Muscle layer of duodenum (tissue), 2 donors: Measurements from ENCODE around the gene UBE2D1.

Source experiments
- H3K27ac ChIP-seq: one replicate; pipeline ENCODE4 v1.7.0; 2013; ENCODE audit warnings: mild to moderate bottlenecking, low read length
- H3K27me3 ChIP-seq: one replicate; pipeline ENCODE4 v1.7.0; 2013; ENCODE audit warnings: low read depth, mild to moderate bottlenecking, control low read depth, low read length
- H3K36me3 ChIP-seq, 2 donors: one replicate each; pipeline ENCODE4 v1.7.0; 2013; ENCODE audit warnings: low read length in 2 of 2, control low read depth in 1 of 2, mild to moderate bottlenecking in 1 of 2; ENCODE audit not compliant: insufficient read depth in 2 of 2, control insufficient read depth in 1 of 2
- H3K4me1 ChIP-seq, 2 donors: one replicate each; pipeline ENCODE4 v1.7.0; 2013; ENCODE audit warnings: low read length in 2 of 2, mild to moderate bottlenecking in 2 of 2, control low read depth in 1 of 2, moderate library complexity in 1 of 2; ENCODE audit not compliant: insufficient read depth in 2 of 2, control insufficient read depth in 1 of 2
- H3K4me3 ChIP-seq, 2 donors: one replicate each; pipeline ENCODE4 v1.7.0; 2013; ENCODE audit warnings: low read length in 2 of 2, low read depth in 1 of 2, mild to moderate bottlenecking in 1 of 2
- H3K9me3 ChIP-seq, 2 donors: one replicate each; pipeline ENCODE4 v1.7.0; 2013; ENCODE audit warnings: low read length in 2 of 2, control low read depth in 1 of 2, mild to moderate bottlenecking in 1 of 2; ENCODE audit not compliant: control insufficient read depth in 1 of 2
- donor health status: healthy.

UBE2D1 gene

DNA sequence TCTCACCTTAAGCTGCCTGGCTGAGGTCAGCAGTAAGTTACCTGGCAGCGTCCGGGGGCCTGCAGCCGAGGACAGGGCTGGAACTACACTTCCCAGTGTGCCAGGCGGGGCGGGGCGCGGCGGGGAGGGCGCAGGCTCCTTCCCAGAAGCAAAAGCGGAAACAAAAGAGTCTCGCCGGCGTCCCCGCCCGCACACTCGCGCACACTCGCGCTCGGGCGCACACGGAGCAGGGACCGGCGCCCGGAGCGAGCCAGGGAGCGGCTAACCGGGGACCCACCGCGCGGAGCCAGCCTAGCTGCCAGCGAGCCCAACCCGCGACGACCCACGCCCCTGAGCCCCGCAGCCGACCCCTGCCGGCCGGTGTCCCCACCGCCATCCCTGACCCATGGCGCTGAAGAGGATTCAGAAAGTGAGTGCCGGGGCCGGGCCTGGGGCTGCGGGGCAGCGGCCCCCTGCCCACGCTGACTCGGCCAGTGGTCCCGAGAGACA, at the start of gene UBE2D1:
UBE2D1 (plus strand) TSS at position 190 of the 489 bp plus-strand sequence; CDS start at position 386, 196 bp downstream.
- Histone ChIP-seq H3K27ac (peak within 1 kb of the TSS; percentile 62), H3K27me3 (no peaks in the 10 kb centered on the region), H3K4me1 (peaks cover 0 to 16% of the 10 kb centered on the region in 2 donors), H3K36me3 (no peaks in the 10 kb centered on the region), H3K4me3 (peak within 1 kb of the TSS; percentile 89 to 98), H3K9me3 (no peaks in the 10 kb centered on the region)

DNA sequence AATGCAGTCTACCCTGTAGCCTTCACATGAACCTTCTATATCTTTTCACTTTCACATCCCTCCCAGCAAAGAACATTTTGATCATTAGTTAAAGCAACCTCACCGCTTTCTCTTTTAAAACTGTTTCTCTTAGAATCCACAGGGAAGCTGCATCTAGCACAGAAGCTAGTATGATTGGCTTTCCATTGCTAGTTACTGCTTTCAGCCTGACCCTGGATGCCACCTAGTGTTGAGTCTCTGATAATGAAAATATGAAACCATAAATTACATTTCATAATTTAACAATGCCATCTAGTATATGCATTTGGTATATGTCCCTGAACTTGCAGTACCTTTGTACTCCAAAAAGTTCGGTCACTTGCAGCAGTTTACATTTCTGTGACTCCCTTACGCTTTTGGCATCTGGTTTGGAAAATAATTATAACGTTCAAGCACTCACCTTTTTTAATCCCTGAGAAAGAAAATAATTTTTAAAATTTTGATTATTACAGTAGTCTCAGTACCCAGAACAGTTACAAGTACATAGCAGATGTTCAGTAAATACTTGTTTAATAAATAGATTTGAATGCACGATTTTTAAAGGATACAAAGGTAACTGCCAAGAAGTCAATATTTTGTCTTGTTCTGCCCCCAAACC, 43.1 kb upstream of the UBE2D1 start:
- no peaks in the 10 kb centered on the region for H3K27me3 ChIP-seq
- H3K9me3 ChIP-seq = no peaks in the 10 kb centered on the region
- H3K36me3 ChIP-seq = no peaks in the 10 kb centered on the region
- H3K4me1 ChIP-seq = no peaks in the 10 kb centered on the region
- H3K4me3 ChIP-seq = no peak overlapping the region
- no peak overlapping the region for H3K27ac ChIP-seq

DNA sequence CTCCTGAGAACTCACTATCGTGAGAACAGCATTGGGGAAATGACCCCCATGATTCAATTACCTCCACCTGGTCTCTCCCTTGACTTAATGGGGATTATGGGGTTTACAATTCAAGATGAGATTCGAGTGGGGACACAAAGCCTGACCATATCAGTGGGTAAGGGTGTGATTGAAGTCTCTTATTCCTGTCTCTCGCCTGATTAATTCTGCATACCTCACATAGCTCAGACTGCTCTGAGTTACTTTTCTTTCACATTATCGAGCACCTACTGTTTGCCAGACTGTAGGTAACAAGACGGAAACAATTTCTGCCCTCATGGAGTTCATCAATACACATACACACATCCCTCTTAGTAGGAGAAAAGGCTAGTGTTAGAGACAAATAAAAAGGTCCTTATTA, 40.8 kb upstream of the UBE2D1 start:
- no peaks in the 10 kb centered on the region for H3K27me3 ChIP-seq
- H3K36me3 ChIP-seq = no peaks in the 10 kb centered on the region
- no peaks in the 10 kb centered on the region for H3K9me3 ChIP-seq
- no peak overlapping the region for H3K4me3 ChIP-seq
- H3K4me1 ChIP-seq = no peaks in the 10 kb centered on the region
- H3K27ac ChIP-seq = no peak overlapping the region

DNA sequence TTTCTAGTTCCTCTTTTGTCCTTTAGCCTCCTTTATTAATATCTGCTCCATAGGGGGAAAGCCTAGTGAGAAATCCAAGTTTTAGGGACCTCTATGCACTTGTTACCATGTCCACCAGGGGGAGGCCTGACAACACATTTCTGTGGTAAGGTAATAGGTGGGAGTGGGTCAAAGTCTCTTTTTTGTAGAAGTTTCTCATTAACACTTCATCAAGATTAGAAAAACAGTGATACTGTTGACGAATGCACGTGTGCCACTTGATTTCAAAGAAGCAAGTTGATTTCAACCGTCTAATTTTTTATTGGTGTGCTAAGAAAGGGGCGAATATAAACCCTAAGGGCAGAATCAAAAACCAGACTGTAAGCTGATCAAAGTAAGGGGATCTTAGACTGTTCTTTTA, 35.2 kb upstream of the UBE2D1 start:
- Histone ChIP-seq H3K27me3 (no peaks in the 10 kb centered on the region), H3K27ac (no peak overlapping the region), H3K4me3 (no peak overlapping the region), H3K9me3 (no peaks in the 10 kb centered on the region), H3K4me1 (no peaks in the 10 kb centered on the region), H3K36me3 (no peaks in the 10 kb centered on the region)

DNA sequence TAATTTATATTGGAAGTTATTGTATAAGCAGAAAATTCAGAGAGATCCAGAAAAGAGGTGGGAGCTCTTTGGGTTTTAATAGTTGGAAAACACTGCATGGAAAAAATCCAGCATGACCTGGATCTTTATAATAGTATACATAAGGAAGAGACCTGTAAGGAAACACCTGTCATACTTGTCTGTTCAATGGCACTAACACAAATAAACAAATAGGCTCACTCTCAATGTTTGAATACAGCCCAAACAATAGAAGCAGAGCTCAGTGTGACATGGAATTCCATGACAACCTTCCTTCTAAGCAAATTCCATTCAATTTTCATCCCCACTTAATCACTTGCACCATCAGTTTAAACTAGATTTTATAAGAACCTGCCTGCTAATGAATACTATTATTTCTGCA, 34.1 kb upstream of the UBE2D1 start:
- Histone ChIP-seq H3K27me3 (no peaks in the 10 kb centered on the region), H3K4me1 (no peaks in the 10 kb centered on the region), H3K27ac (no peak overlapping the region), H3K9me3 (no peaks in the 10 kb centered on the region), H3K36me3 (no peaks in the 10 kb centered on the region), H3K4me3 (no peak overlapping the region)

DNA sequence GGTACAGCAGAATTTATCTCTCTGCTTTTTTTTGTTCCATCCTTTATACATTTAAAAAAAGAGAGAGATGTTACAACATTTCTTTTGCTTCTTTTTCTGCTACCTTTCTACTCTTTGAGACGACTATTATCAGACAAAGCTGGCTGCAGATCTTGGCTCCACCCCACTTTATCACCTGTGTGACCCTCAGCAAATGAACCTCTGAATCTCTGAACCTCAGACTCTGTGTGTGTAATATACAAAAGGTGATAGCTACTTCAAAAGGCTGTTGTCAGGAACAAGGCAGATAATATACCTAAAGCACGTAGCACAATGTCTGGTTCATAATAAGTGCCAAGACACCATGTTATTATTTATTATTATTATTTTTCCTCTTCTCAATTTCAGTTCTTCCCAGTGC, 32.6 kb upstream of the UBE2D1 start:
- H3K4me1 ChIP-seq = no peaks in the 10 kb centered on the region
- H3K9me3 ChIP-seq = no peaks in the 10 kb centered on the region
- no peak overlapping the region for H3K27ac ChIP-seq
- no peak overlapping the region for H3K4me3 ChIP-seq
- H3K27me3 ChIP-seq = no peaks in the 10 kb centered on the region
- no peaks in the 10 kb centered on the region for H3K36me3 ChIP-seq

DNA sequence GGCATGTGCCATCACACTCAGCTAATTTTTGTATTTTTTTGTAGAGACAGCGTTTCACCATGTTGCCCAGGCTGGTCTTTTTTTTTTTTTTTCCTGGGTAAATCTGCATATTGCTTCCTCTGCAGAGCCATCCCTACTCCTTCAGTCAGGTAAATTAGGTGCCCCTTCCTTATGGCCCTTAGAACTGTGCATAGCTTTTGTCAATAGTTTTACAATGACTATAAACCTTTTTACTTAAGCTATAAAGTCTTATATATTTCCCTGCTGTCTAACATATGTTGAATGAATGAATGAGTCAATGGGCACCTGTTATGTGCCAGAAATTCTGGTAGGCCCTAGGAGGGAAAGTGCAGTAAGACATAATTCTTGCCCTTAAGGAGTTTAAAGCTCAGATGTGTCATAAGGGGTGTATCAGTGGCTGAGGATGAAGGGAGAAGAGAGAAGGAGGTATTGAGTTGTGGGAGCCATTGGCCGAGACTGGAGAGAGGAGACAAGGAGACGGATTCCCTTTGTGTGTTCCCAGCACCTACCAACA, 30.6 kb upstream of the UBE2D1 start:
- no peaks in the 10 kb centered on the region for H3K36me3 ChIP-seq
- no peak overlapping the region for H3K27ac ChIP-seq
- H3K27me3 ChIP-seq = no peaks in the 10 kb centered on the region
- no peaks in the 10 kb centered on the region for H3K4me1 ChIP-seq
- no peak overlapping the region for H3K4me3 ChIP-seq
- no peaks in the 10 kb centered on the region for H3K9me3 ChIP-seq

DNA sequence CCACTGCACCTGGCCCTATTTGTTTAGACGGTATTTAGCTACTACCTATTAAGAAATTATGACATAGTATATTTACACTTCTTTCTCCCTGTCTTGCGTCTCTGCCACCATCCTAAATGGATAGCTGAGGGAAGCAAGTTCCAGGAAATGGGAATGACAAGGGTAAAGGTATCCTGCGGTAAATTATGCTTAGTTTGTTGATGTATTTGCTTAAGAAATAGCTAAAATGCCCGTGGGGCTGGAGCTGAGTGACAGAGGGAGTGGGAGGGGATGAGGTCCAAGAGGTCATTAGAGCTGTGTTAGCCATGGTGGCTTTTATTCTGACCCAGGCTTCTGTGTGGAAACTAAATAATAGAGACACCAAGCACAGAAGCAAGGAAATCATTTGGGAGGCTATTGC, 29.0 kb upstream of the UBE2D1 start:
- H3K4me1 ChIP-seq = no peaks in the 10 kb centered on the region
- H3K27ac ChIP-seq = no peak overlapping the region
- H3K27me3 ChIP-seq = no peaks in the 10 kb centered on the region
- H3K36me3 ChIP-seq = no peaks in the 10 kb centered on the region
- no peaks in the 10 kb centered on the region for H3K9me3 ChIP-seq
- no peak overlapping the region for H3K4me3 ChIP-seq

DNA sequence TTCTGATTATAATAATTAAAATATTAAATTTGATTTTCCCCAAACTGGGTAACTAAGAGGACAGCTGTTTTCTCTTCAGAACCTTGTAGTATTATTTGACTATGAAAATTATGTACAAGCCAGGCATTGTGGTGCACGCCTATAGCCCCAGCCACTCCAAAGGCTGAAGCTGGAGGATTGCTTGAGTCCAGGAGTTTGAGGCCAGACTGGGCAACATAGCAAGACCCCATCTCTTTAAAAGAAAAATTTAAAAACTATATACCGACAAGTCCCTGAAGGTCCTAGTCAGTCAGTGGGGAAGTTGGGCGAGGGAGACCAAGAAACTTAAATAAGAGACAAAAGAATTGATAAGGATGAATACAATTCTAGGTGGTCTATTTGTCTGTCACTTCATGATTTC, 27.1 kb upstream of the UBE2D1 start:
- no peaks in the 10 kb centered on the region for H3K9me3 ChIP-seq
- H3K4me3 ChIP-seq = no peak overlapping the region
- no peaks in the 10 kb centered on the region for H3K36me3 ChIP-seq
- H3K27me3 ChIP-seq = no peaks in the 10 kb centered on the region
- no peak overlapping the region for H3K27ac ChIP-seq
- no peaks in the 10 kb centered on the region for H3K4me1 ChIP-seq

DNA sequence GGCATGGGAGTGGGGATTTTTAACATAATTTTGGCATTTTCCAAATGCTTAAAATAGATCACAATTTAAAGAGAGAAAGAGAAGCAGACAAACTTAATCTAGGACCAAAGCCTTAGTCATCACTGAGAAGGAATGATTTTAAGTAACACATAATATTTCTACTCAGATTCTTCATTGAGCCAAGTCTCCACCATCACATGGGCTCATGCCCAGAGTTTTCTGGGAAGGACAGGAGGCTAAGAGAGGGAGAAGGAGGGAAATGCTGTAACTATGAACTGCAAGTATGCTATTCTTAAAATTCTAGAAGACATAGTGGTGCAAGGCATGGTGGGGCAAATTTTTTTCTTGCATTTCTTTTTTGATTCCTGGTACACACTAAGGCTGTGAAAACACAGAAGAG, 23.8 kb upstream of the UBE2D1 start:
- no peak overlapping the region for H3K4me3 ChIP-seq
- no peaks in the 10 kb centered on the region for H3K36me3 ChIP-seq

DNA sequence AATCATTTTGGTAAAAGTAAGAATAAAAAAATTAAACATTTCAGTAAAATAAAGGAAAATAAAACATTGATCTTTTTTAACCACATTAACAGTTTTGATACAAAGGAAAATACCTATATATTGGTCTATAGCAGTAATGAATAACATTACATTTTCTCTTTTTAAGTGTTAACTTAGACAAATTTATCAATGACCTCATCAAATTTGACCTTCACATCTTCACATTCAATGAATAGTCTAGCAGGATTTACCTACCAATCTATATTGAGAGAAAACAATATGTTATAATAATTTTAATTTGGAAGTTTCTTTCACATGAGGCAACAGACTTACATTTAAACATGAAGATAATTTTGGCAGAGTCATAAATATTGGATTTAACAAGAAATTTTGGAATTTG, 17.9 kb upstream of the UBE2D1 start:
- Histone ChIP-seq H3K4me3 (no peak overlapping the region), H3K4me1 (no peaks in the 10 kb centered on the region), H3K27me3 (no peaks in the 10 kb centered on the region), H3K36me3 (no peaks in the 10 kb centered on the region), H3K9me3 (no peaks in the 10 kb centered on the region), H3K27ac (no peak overlapping the region)

More for the DNA sequence above, 23.8 kb upstream of the UBE2D1 start:
- Histone ChIP-seq H3K27ac (no peak overlapping the region), H3K4me1 (no peaks in the 10 kb centered on the region), H3K9me3 (no peaks in the 10 kb centered on the region), H3K27me3 (no peaks in the 10 kb centered on the region)

DNA sequence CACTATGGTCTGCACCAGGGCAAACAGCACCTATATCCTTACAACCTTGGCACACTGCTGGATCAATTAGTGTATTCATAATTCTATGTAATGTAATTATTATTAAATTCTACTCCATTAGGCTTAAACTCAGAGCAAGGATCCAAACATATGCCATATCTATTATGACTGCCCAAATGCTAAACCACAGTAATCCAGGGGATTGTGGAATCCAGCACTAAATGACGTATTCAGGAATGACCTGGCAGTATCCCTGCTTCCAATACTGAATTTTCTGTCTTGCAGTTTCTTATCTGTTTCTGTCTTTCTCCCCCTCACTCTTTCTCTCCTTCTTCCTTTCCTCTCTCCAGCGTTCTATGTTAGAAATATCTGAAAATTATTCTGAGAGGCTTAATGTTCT, 16.5 kb upstream of the UBE2D1 start:
- Histone ChIP-seq H3K4me1 (no peaks in the 10 kb centered on the region), H3K27me3 (no peaks in the 10 kb centered on the region)

More for the DNA sequence above, 16.5 kb upstream of the UBE2D1 start:
- no peaks in the 10 kb centered on the region for H3K9me3 ChIP-seq
- no peaks in the 10 kb centered on the region for H3K36me3 ChIP-seq
- no peak overlapping the region for H3K27ac ChIP-seq
- H3K4me3 ChIP-seq = no peak overlapping the region
